GM18502 (cell line): ENCODE results near the gene MN1.
"Not testable (repeated sequence)": the region's sequence is repeated elsewhere in the genome, so short reads cannot be mapped to it uniquely, and the experiment has no call there.

Experiments
- ATAC-seq: cut with Tn5 transposase; IDR thresholded peaks from one replicate; pipeline ENCODE4 v1.9.1; 2021; ENCODE audit warnings: mild to moderate bottlenecking; ENCODE audit not compliant: unreplicated experiment, poor library complexity

The MN1 gene

DNA sequence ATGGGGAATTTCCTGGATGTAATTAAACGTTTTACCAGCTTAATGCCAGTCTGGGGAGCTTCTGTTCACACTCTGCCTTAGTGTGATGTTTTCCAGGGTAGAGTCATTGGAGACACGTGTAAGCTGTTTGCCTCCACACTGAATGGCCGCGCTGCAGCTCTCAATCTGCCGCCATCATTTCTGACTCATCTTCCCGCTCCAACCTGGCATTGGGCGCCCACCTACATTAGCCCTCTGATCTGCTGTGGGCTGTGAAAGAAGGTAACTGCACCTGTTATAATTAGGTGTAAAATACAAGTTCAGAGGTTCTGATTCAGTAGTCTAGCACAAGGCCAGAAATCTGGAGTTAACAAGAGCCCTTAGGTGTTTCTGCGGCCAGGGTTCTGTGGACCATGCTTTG, 54.6 kb downstream of the MN1 start:
- ATAC-seq: no peak

DNA sequence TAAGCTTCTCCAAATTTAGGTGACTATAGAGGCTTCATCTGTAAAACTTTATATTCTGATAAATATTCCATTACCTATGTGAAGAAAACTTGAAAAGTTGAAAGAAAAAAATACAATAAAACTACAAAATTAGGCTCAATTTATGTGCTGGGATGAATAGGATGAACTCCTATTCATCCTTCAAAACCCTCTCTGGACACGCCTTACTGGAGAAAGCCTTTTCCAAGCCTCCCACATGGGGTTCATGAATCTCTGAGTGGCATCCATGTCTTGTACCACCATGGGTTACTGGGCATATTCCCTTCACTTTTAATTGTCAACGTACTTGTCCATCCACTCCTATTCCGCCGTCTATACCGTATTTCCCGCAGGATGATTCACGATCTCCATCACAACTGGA, 55.7 kb downstream of the MN1 start:
- ATAC-seq: no peak

DNA sequence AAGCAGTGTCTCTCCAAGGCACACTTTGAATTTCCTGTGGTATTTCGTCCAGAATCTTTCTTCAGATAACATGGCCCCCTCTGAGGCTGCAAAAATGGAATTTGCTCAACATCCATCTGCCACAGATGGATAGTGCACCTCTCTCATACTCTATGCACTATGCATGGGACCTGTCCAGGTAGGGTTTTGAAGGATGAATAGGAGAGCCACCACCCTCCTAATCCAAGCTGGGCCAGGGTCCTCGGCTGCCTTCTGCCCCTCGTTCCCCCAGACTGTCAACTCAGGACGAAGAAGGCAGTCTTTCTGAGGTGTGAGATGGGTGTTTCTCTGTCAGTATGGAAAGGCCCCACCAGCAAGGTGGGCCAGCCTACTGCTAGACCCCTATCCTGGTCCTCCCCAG, 56.4 kb downstream of the MN1 start:
- ATAC-seq: no peak

DNA sequence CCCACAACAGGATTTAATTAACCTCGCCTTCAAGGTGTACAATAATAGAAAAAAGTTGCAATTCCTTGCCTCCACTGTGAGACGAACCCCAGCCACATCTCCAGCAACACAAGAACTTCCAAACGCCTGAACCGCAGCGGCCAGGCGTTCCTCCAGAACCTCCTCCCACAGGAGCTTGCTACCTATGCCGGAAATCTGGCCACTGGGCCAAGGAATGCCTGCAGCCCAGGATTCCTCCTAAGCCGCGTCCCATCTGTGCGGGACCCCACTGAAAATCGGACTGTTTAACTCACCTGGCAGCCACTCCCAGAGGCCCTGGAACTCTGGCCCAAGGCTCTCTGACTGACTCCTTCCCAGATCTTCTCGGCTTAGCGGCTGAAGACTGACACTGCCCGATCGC, 57.5 kb downstream of the MN1 start:
- ATAC-seq: not testable (repeated sequence)

- ATAC-seq: no peak
These were observed 61.3 kb downstream of the MN1 start for GRCh38 chr22:27740202-27740748.

DNA sequence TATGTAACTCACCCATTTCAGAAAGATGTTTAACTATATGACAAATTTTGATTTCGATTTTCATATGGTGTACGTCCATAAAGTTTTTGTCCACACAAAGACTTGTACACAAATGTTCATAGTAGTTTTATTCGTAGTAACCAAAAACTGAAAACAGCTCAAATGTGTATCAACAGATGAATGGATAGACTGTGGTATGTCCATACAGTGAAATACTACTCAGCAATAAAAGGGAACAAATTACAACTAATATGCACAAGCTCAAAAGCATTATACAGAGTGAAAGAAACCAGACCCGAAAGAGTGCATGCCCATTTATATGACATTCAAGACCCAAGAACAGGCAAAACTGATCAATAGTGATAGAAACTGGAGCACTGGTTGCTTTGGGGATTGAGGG, 64.0 kb downstream of the MN1 start:
- ATAC-seq: no peak

DNA sequence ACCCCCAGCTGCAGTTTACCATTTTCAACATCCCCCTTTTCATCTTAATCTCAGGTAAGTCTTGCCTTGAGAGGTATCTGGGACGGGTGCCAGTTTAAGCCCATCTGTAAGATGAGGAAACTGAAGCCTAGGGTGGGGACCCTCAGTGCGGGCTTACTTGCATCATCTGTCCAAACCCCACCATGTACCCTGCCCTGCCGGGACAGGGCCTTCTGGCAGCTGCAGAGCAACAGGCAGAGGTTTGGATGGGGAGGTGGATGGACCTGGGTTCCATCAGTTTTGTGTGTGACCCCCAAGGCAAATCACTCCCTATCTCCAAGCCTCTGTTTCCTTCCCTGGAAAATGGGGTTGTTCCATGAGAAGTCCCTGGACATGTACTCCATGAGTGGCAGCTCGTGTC, 67.5 kb downstream of the MN1 start:
- ATAC-seq: no peak

DNA sequence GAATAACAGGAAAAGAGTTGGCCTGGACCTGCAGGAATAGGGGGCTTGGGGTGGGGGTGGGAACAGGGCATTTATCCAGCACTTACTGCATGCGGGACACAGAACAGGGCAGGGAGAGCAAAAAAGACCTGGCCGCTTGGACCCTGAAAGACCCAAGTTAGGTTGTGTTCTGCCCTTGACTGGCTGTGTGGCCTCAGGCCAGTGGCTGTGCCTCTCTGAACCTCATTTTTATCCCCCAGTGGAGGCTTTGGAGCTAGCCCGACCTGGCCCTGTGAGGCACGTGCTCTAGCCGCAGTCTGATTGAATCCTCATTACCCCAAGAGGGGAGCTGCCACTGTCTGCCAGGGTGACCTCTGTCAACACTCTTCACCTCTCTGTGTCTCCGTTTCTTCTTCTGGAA, 68.7 kb downstream of the MN1 start:
- ATAC-seq: no peak

DNA sequence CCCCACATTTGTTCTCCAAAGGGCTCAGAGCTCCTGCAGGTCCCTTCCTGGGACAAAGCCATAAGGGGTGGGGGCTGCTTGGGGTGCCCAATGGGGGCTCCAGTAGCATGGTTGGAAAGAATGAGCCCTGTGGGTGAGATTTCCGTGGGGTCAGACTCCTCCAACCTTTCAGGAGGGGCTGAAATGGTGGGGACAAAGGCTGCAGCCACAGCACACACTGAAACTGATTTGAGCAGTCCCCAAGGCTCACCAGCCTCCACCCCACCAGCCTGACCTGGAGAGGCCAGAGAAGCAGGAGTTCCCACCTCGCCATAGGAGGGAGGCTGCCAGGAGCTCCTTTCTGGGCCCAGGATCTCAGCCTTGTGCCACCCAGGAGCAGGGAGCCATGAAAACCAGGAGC, 69.2 kb downstream of the MN1 start:
- ATAC-seq: no peak

- no peak for ATAC-seq
These were observed 69.9 kb downstream of the MN1 start for GRCh38 chr22:27731621-27732020.

- ATAC-seq: no peak
These were observed 70.7 kb downstream of the MN1 start for GRCh38 chr22:27730641-27731433.

DNA sequence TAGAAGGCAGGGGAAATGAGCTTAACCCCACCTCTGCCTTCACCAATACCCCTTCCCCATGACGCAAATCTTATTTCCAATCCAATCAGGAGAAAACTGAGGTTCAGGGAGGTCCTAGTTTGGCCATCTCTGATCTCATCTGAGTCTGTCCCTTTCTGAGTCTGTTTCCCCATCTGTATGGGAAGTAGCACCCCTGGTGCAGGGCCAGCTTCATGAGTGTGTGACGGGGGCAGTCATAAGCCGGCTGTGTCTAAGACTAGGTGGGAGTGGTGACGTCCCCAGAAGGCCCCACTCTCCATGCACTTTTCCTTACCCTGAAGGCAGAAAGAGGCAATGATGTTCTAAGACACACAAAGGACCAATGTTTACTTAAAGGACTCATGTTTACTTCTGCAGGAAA, 72.3 kb downstream of the MN1 start:
- ATAC-seq: no peak

DNA sequence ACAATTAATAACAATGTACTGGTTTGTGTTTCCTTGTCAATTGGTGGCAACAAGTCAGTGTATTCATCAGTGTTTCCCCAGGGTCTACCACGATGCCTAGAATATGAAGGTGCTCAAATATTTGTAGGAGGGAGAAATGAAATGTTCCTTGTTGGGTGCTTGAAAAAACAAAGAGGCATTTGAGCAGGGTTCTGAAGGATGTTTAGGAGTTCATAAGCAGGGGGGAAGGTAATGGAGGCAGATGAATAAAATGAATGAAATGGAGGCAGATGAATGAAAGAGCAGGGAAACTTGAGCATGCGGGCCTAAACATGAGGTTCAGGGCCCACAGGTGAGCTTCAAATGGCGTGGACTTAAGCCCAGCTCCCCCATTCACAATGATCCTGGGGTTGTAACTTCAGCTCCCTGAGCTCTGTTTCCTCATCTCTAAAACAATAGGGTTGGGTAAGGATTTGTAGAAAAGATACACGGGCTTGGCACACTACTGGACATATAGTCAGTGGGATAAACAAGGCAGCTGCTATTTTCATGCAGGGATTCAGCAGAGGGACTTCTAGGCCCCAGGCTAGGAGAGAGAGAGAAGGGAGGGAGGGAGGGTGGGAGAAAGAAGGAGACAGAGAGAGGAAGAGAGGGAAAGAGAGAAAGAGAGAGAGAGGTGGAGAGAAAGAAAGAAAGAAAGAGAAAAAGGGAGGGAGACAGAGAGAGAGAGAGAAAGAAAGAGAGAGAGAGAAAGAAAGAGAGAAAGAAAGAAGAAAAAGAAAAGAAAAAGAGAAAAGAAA, 73.7 kb downstream of the MN1 start:
- ATAC-seq: no peak

- no peak for ATAC-seq
These were observed 74.7 kb downstream of the MN1 start for GRCh38 chr22:27726686-27727449.

DNA sequence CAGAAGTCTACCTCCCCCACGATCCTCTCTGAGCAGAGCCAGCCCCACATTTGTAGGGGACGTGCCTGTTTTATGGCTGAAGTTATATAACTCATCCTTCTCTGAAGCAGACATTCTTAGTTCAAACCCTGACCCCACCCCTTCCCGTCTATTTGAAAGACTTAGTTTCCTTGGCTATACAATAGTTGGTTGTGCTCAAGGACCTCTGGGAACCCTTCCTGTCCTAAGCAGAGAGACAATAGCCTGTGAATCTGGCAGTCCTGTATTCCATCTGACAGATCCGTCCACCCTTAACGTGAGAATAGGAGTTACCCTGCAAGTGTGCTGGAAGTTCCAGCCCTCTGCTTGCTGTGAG, 75.2 kb downstream of the MN1 start:
- no peak for ATAC-seq

DNA sequence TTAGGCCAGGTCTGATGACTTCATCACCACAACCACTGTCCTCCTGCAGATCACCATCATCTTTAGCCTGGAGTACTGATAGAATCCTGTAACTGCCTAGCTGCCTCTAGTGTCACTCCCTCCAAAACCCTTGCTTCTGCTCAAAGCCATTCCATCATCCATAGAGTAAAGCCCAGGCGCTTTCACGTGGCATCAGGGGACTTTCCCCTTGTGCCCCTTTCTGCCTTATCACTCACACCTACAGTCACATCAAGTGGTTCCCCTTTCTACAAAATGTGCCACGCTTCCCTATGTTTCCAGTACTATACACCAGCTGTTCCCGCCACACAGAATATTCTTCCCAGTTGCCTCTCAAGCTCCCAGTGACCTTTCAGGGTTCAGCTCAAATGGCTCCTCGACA, 75.9 kb downstream of the MN1 start:
- ATAC-seq: no peak

- ATAC-seq: no peak
These were observed 76.8 kb downstream of the MN1 start for GRCh38 chr22:27724709-27725108.

DNA sequence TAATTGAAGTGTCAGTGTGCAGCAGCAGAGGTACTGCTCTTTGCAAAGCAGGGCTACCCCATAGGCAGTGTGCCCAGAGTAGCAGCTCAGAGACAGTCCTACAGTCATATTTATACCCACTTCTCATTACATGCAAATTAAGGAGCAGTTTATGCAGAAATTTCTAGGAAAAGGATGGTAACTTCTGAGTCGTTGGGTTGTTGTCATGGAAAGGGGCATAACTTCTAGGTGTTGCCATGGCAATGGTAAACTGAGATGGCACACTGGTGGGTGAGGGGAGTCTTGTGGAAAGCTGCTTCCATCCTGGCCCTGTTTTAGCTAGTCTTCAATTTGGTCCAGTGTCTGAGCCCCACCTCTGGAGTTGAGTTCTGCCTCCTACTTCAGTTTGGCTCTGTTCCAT, 77.4 kb downstream of the MN1 start:
- ATAC-seq: no peak

DNA sequence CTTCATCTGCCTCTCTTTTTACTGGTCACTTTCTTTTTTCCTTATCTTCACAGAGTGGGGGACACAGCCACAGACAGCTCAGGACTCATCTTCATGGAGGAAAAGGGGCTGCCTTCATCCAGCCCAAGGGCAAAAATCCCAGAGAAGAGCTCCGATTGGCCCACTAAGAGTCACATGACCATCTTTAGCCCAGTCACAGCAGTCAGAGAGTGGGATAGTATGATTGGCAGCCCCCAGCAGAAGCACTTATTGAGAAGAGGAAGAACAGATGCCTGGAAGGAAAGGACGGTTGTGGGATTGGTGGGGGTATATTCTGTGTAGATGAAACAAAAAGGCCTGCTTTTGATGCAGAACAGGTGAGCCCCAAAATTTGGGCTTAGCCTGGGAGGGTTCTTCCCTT, 77.8 kb downstream of the MN1 start:
- ATAC-seq: no peak

DNA sequence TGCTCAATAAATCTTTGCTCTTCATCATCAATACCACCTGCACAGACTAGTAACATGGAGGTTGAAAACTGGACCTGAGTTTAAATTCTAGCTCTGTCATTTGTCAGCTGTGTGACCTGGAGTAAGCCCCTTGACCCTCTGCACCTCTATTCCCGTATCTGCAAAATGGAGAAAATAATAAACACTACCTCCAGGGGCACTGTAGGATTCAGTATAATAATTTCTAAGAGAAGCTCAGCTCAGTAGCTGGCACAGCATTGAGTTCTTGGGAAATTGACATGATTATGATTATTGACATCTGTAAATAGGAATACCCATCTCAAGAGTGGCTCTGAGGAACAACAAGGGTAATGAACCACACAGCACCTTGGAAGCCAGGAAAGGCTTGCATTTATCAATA, 78.4 kb downstream of the MN1 start:
- ATAC-seq: no peak

DNA sequence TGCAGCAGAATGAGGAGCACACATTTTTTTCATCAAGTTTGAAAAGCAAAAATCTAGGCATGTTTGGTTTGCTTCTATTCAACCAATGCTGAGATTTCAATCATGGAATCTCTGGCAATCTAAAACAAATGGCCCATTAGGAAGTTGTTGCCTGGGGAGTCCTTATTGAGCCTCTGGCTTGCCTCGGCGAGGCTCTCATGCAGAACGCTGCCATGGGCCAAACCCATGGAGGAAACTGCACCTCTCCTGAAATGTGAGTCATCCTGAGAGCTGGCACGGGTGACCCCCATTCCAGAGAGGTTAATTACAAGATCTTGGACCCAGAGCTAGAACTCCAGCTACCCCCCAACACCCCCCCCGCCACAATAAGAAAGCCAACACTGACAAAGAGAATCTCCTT, 80.7 kb downstream of the MN1 start:
- no peak for ATAC-seq
